Measurements from ENCODE around the gene GDF3. TPM values are rescaled to one million over a fixed set of nuclear protein-coding genes. Genes with fewer than 3 reads are reported as not detected.

GDF3 gene
- total and polyA plus RNA-seq, 2 of the 13 experiments (the other 11 are each of a cell fraction or from before 2014, with no cell fraction given), result not detected

- H3K27ac ChIP-seq (ENCODE audit: extremely low read length, insufficient read depth, low read length), result no peak overlapping the region
- POLR2A ChIA-PET, result no interaction called here
- intact Hi-C loops (cut with micrococcal nuclease; ENCODE audit: unreplicated experiment), result no loop called here
These were observed 33.8 kb downstream of the GDF3 start for GRCh38 chr12:7661741-7662140.

More at GRCh38 chr12:7661741-7662140, 33.8 kb downstream of the GDF3 start:
- no peak for TF ChIP-seq ZNF558 (CRISPR knock-in tag; IDR thresholded peaks at IDR 0.05; ENCODE audit: borderline replicate concordance)
- no peak for TF ChIP-seq ZSCAN20 (CRISPR knock-in tag; IDR thresholded peaks at IDR 0.05; ENCODE audit: borderline replicate concordance)
- no peak for TF ChIP-seq GFI1 (CRISPR knock-in tag; IDR thresholded peaks at IDR 0.05; ENCODE audit: borderline replicate concordance)
- TF ChIP-seq GLI4 (CRISPR knock-in tag; IDR thresholded peaks at IDR 0.05; ENCODE audit: borderline replicate concordance), result no peak
- no peak for TF ChIP-seq SMAD1 (CRISPR knock-in tag; IDR thresholded peaks at IDR 0.05; ENCODE audit: borderline replicate concordance, low read depth)
- TF ChIP-seq SAFB2 (CRISPR knock-in tag; IDR thresholded peaks at IDR 0.05; ENCODE audit: borderline replicate concordance, low read depth), result no peak
- TF ChIP-seq ZNF234 (CRISPR knock-in tag; conservative IDR thresholded peaks at IDR 0.05), result no peak
- TF ChIP-seq ZNF616 (CRISPR knock-in tag; IDR thresholded peaks at IDR 0.05; ENCODE audit: low read depth), result no peak
- TF ChIP-seq, protein P1, sequence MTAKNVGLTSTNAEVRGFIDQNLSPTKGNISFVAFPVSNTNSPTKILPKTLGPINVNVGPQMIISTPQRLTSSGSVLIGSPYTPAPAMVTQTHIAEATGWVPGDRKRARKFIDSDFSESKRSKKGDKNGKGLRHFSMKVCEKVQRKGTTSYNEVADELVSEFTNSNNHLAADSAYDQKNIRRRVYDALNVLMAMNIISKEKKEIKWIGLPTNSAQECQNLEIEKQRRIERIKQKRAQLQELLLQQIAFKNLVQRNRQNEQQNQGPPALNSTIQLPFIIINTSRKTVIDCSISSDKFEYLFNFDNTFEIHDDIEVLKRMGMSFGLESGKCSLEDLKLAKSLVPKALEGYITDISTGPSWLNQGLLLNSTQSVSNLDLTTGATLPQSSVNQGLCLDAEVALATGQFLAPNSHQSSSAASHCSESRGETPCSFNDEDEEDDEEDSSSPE (CRISPR knock-in tag; IDR thresholded peaks at IDR 0.05), result no peak
- TF ChIP-seq, protein P2, sequence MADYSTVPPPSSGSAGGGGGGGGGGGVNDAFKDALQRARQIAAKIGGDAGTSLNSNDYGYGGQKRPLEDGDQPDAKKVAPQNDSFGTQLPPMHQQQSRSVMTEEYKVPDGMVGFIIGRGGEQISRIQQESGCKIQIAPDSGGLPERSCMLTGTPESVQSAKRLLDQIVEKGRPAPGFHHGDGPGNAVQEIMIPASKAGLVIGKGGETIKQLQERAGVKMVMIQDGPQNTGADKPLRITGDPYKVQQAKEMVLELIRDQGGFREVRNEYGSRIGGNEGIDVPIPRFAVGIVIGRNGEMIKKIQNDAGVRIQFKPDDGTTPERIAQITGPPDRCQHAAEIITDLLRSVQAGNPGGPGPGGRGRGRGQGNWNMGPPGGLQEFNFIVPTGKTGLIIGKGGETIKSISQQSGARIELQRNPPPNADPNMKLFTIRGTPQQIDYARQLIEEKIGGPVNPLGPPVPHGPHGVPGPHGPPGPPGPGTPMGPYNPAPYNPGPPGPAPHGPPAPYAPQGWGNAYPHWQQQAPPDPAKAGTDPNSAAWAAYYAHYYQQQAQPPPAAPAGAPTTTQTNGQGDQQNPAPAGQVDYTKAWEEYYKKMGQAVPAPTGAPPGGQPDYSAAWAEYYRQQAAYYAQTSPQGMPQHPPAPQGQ (CRISPR knock-in tag; IDR thresholded peaks at IDR 0.05; ENCODE audit: borderline replicate concordance), result no peak
- TF ChIP-seq HOXA7 (CRISPR knock-in tag; IDR thresholded peaks at IDR 0.05), result no peak
- TF ChIP-seq U2AF1 (optimal IDR thresholded peaks at IDR 0.05; ENCODE audit: low read depth, low read length), result no peak
- TF ChIP-seq CREM (IDR thresholded peaks at IDR 0.05), result no peak
- TF ChIP-seq CREM (CRISPR knock-in tag; IDR thresholded peaks at IDR 0.05), result no peak
- no peak for TF ChIP-seq SNAPC2 (CRISPR knock-in tag; IDR thresholded peaks at IDR 0.05)
- TF ChIP-seq GPN1 (CRISPR knock-in tag; IDR thresholded peaks at IDR 0.05; ENCODE audit: borderline replicate concordance), result no peak
- no peak for TF ChIP-seq MED1 (CRISPR knock-in tag; IDR thresholded peaks at IDR 0.05)
- TF ChIP-seq ZNF33A (CRISPR knock-in tag; IDR thresholded peaks at IDR 0.05; ENCODE audit: borderline replicate concordance), result no peak
- TF ChIP-seq ZNF501 (CRISPR knock-in tag; IDR thresholded peaks at IDR 0.05), result no peak
- no peak for TF ChIP-seq ELF4 (CRISPR knock-in tag; IDR thresholded peaks at IDR 0.05; ENCODE audit: borderline replicate concordance)
- FAIRE-seq (no peak), DNase-seq (ENCODE audit: low spot score) (no peak), ATAC-seq (no peak)
- Histone ChIP-seq H3K27me3 (ENCODE audit: control insufficient read depth in 1 of 2, insufficient read depth in 2 of 2, low read length in 2 of 2) (peaks cover 0 to 10% of the 10 kb centered on the region in 2 experiments; a peak in 1 of 5 replicates), H2AFZ (ENCODE audit: low read length) (no peak overlapping the region), H3K4me1 (ENCODE audit: insufficient read depth, low read length) (peaks cover 12% of the 10 kb centered on the region), H3K9me3 (ENCODE audit: low read length) (no peaks in the 10 kb centered on the region), H4K20me1 (ENCODE audit: insufficient read depth, low read length) (no peaks in the 10 kb centered on the region), H3K79me2 (ENCODE audit: insufficient read depth, low read length) (no peaks in the 10 kb centered on the region), H3K36me3 (replicated peaks in 1 of 2; ENCODE audit: control insufficient read depth in 1 of 2, insufficient read depth in 2 of 2, low read length in 2 of 2) (no peaks in the 10 kb centered on the region), H3K4me2 (ENCODE audit: low read depth, low read length) (no peak overlapping the region), H3K9ac (ENCODE audit: insufficient read depth, low read depth, low read length) (no peak overlapping the region), H3K4me3 (replicated peaks in 1 of 3; ENCODE audit: insufficient read depth in 1 of 3, low read depth in 2 of 3, low read length in 3 of 3) (no peak overlapping the region)
- in situ Hi-C loops (cut with HindIII; ENCODE audit: extremely low pct_ligation_motif_present, low pct_unique_long_range_greater_than_20kb), result no loop called here
- 26% methylated on average over 5 of the region's 5 CpGs for WGBS (ENCODE audit: low lambda C conversion rate)
- no TSS peak for BruUV-seq (replicated peaks)
- CTCF ChIA-PET (ENCODE audit: low intra/inter-chr PET ratio, low total read pairs), result no interaction called here

All from HepG2 (cell line).